K562 (cell line): ENCODE data around the gene RRAD. TPM values are rescaled to one million over a fixed set of nuclear protein-coding genes. Genes with fewer than 3 reads are reported as not detected.
A peak's percentile ranks its signal among the peaks of the same experiment; 100 is the strongest.

Experiments used
- KAT8 ChIP-seq: fragments of 450-650 bp; IDR thresholded peaks from 2 replicates; pipeline ENCODE4 v1.6.1; 2016; ENCODE audit warnings: low read depth, mild to moderate bottlenecking
- NR3C1 ChIP-seq: sonication (generic); formaldehyde crosslinking; IDR thresholded peaks from 2 replicates; pipeline ENCODE4 v1.8.1; 2022; ENCODE audit warnings: missing genetic modification reagents
- SREBF1 ChIP-seq: fragments of 150-350 bp; IDR thresholded peaks from 2 replicates; pipeline ENCODE4 v1.6.1; 2014; ENCODE audit warnings: antibody characterized with exemption, low read depth, low read length, borderline replicate concordance
- ZFX ChIP-seq: sonication (generic); formaldehyde crosslinking; IDR thresholded peaks from 2 replicates; pipeline ENCODE4 v1.8.0; 2022; ENCODE audit warnings: mild to moderate bottlenecking, missing genetic modification reagents, moderate library complexity
- ZNF197 ChIP-seq: fragments of 200-800 bp; sonication (Bioruptor generic); IDR thresholded peaks from 2 replicates; pipeline ENCODE4 v1.6.1; 2016; ENCODE audit warnings: low read depth, missing genetic modification characterization, missing compliant biosample characterization
- ZNF436 ChIP-seq: fragments of 250-450, 450-650 bp; sonication (Bioruptor Pico); formaldehyde crosslinking; IDR thresholded peaks from 2 replicates; pipeline ENCODE4 v1.7.0; 2020; ENCODE audit warnings: mild to moderate bottlenecking
- polyA plus RNA-seq, 8 experiments: library from polyadenylated mRNA; depleted of rRNA in 4 of 8; stranded (reverse) in 5 of 8; unstranded in 3 of 8; fragments of >200 nt; fragmentation: Nextera tagmentation in 2 of 8; fragmentation: Illumina TruSeq in 1 of 8; extraction: Ambion mirVana in 2 of 8; extraction: Trizol in 1 of 8; gene quantifications; 2 replicates each; pipeline versions ENCODE4 v1.2.1 to v1.2.3, GENCODE V29; 2011 to 2014; ENCODE audit warnings: inconsistent platforms in 1 of 8, missing spikeins in 1 of 8
- total RNA-seq, 7 experiments: library from RNA; depleted of rRNA in 6 of 7; stranded (reverse); fragments of >200 nt in 6 of 7; fragmentation: Illumina TruSeq in 2 of 7; extraction: Trizol in 2 of 7; gene quantifications; 2 replicates each; pipeline versions ENCODE4 v1.2.1 to v1.2.3, GENCODE V29; 2011 to 2021; ENCODE audit warnings: low replicate concordance in 1 of 7
- TF ChIP-seq, protein P1 (sequence below), 2 experiments: fragments of 450-650 bp in 1 of 2; sonication (generic) in 1 of 2; formaldehyde crosslinking in 1 of 2; IDR thresholded peaks in 1 of 2; conservative IDR thresholded peaks in 1 of 2; 2 replicates each; pipeline versions ENCODE4 v1.6.1 to v1.8.1; 2016 to 2023; ENCODE audit warnings: mild to moderate bottlenecking in 2 of 2, moderate library complexity in 2 of 2, inconsistent platforms in 1 of 2, missing genetic modification reagents in 1 of 2
- TF ChIP-seq, protein P2 (sequence below): fragments of 450-650 bp; IDR thresholded peaks from 2 replicates; pipeline ENCODE4 v1.6.1; 2016; ENCODE audit warnings: low read depth
- TF ChIP-seq, protein P3 (sequence below): fragments of 200-800 bp; sonication (Bioruptor generic); IDR thresholded peaks from 2 replicates; pipeline ENCODE4 v1.6.1; 2017; ENCODE audit warnings: missing genetic modification characterization, missing compliant biosample characterization
- TF ChIP-seq, protein P4 (sequence below): fragments of 250-450 bp; sonication (Bioruptor Pico); IDR thresholded peaks from 2 replicates; pipeline ENCODE4 v1.8.0; 2021; ENCODE audit warnings: moderate library complexity, mild to moderate bottlenecking, inconsistent platforms

RRAD gene
- total and polyA plus RNA-seq, 9 of the 15 experiments (the other 6 are each of a cell fraction or from before 2014, with no cell fraction given) = 0.09 to 0.20 (median 0.13) TPM; not detected in 5

DNA sequence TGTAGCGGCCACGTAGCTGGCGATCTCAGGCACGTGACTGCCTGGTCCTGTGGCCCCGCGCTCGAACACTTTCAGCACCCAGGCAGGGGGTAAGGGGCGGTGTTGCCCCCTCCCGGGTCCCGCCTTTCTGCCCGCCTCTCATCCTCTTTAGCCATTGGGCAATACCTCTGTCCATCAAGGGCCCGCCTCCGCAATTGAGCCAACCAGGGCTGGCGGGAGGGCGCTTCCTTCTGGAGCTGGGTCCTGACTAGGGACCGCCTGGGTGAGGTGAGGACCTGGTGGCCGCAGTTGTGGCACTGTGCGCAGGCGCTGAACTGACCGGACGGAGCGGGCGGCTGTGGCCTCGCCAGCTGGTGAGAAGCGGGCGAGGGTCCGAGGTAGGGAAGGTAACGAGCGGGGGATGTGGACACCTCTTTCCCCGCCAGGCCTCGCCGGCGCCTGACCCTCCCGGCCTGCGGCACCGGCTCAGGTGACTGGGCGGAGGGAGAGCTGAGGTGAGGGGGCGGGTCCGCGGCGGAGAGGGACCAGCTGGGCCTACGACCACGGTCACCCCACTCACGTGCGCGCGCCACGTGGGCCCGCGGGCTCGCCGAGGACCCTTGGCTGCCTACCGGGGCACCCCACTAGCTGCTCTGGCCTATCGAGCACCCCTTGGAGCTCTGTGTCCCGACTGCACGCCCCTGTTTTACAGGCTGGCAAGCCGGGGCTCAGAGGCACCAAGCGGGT is 44.9 kb downstream of the RRAD start, which contains the start of gene PDP2 (continued):
- TF ChIP-seq KAT8 = no peak
- TF ChIP-seq ZNF197 (CRISPR knock-in tag) = no peak
- TF ChIP-seq, protein P1, sequence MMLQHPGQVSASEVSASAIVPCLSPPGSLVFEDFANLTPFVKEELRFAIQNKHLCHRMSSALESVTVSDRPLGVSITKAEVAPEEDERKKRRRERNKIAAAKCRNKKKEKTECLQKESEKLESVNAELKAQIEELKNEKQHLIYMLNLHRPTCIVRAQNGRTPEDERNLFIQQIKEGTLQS (IDR thresholded peaks at IDR 0.05) = no peak
- TF ChIP-seq, protein P1 (CRISPR knock-in tag; conservative IDR thresholded peaks at IDR 0.05) = no peak
- TF ChIP-seq ZFX = peak; percentile 94
- TF ChIP-seq SREBF1 = no peak
- TF ChIP-seq ZNF436 (CRISPR knock-in tag) = no peak
- TF ChIP-seq, protein P2, sequence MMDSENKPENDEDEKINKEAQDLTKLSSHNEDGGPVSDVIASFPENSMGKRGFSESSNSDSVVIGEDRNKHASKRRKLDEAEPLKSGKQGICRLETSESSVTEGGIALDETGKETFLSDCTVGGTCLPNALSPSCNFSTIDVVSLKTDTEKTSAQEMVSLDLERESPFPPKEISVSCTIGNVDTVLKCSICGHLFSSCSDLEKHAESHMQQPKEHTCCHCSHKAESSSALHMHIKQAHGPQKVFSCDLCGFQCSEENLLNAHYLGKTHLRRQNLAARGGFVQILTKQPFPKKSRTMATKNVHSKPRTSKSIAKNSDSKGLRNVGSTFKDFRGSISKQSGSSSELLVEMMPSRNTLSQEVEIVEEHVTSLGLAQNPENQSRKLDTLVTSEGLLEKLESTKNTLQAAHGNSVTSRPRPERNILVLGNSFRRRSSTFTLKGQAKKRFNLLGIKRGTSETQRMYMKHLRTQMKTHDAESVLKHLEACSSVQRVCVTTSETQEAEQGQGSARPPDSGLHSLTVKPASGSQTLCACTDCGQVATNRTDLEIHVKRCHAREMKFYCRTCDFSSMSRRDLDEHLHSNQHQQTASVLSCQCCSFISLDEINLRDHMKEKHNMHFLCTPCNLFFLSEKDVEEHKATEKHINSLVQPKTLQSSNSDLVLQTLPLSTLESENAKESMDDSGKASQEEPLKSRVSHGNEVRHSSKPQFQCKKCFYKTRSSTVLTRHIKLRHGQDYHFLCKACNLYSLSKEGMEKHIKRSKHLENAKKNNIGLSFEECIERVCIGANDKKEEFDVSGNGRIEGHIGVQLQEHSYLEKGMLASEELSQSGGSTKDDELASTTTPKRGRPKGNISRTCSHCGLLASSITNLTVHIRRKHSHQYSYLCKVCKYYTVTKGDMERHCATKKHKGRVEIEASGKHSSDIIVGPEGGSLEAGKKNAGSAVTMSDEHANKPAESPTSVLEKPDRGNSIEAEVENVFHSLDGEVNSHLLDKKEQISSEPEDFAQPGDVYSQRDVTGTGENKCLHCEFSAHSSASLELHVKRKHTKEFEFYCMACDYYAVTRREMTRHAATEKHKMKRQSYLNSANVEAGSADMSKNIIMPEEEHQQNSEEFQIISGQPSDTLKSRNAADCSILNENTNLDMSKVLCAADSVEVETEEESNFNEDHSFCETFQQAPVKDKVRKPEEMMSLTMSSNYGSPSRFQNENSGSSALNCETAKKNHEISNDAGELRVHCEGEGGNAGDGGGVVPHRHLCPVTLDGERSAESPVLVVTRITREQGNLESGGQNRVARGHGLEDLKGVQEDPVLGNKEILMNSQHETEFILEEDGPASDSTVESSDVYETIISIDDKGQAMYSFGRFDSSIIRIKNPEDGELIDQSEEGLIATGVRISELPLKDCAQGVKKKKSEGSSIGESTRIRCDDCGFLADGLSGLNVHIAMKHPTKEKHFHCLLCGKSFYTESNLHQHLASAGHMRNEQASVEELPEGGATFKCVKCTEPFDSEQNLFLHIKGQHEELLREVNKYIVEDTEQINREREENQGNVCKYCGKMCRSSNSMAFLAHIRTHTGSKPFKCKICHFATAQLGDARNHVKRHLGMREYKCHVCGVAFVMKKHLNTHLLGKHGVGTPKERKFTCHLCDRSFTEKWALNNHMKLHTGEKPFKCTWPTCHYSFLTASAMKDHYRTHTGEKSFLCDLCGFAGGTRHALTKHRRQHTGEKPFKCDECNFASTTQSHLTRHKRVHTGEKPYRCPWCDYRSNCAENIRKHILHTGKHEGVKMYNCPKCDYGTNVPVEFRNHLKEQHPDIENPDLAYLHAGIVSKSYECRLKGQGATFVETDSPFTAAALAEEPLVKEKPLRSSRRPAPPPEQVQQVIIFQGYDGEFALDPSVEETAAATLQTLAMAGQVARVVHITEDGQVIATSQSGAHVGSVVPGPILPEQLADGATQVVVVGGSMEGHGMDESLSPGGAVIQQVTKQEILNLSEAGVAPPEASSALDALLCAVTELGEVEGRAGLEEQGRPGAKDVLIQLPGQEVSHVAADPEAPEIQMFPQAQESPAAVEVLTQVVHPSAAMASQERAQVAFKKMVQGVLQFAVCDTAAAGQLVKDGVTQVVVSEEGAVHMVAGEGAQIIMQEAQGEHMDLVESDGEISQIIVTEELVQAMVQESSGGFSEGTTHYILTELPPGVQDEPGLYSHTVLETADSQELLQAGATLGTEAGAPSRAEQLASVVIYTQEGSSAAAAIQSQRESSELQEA = no peak
- TF ChIP-seq, protein P3, sequence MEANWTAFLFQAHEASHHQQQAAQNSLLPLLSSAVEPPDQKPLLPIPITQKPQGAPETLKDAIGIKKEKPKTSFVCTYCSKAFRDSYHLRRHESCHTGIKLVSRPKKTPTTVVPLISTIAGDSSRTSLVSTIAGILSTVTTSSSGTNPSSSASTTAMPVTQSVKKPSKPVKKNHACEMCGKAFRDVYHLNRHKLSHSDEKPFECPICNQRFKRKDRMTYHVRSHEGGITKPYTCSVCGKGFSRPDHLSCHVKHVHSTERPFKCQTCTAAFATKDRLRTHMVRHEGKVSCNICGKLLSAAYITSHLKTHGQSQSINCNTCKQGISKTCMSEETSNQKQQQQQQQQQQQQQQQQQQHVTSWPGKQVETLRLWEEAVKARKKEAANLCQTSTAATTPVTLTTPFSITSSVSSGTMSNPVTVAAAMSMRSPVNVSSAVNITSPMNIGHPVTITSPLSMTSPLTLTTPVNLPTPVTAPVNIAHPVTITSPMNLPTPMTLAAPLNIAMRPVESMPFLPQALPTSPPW = peak; percentile 82
- TF ChIP-seq, protein P4, sequence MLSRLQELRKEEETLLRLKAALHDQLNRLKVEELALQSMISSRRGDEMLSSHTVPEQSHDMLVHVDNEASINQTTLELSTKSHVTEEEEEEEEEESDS (CRISPR knock-in tag) = no peak
- no peak for TF ChIP-seq NR3C1
